Kidney glomerular epithelial cell (primary cell): ENCODE measurements around the gene UFSP1.

Experiments
- DNase-seq: peaks from one replicate; lab custom pipeline; 2025; lab: John Stamatoyannopoulos, UW

The UFSP1 gene

DNA sequence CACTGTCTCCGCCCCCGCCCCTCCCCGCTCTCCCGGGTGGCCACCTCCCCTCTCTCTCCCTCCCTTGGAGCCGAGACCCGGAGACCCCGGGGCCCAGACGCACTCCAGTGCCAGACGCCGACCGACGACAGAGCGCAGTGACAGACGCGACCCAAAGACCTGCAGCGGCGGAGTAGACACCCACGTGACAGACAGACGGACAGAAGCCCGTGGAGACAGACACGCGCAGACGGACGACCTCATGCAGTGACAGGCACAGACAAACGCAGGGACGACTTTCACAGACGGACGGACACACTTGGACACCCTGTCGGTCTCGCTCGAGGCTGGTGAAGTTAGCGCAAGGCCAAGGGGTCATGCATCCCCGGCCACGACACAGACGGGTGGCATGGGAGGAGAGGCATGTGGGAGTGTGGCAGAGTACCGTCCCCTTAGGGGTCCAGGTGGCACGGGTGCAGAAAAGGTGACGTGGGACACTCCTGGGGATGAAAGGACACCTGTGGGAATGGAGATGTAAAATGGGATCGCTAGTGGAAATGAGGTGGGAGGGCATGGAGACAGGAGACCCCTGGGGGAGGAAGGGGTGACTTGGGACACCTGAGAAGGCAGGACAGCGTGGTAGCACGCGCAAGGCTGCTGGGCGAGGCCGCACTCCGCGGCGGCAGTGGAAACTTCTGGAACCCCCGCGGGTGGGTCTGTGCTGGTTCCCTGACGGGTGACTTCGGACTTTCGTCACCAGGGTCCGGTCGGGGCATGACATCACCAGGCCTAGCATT is 6.6 kb upstream of the UFSP1 start:
- no peak for DNase-seq

DNA sequence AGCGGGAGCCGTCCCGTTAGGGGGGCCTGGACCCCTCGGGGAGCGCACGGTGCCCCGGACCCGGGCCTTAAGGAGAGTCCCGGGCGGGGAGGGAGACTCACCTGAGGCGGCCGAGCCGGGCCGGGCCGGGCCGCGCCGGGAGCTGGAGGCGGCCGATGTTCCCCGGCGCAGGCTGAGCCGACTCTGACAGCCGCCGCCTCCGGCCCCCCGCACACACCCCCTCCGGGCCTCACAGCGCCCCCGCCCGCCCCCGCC is 6.1 kb upstream of the UFSP1 start, which contains the start of gene ACHE:
ACHE (minus strand) TSS at position 188 of the 255 bp plus-strand sequence. CDS start 1,656 bp downstream, outside the sequence.
- DNase-seq: no peak

DNA sequence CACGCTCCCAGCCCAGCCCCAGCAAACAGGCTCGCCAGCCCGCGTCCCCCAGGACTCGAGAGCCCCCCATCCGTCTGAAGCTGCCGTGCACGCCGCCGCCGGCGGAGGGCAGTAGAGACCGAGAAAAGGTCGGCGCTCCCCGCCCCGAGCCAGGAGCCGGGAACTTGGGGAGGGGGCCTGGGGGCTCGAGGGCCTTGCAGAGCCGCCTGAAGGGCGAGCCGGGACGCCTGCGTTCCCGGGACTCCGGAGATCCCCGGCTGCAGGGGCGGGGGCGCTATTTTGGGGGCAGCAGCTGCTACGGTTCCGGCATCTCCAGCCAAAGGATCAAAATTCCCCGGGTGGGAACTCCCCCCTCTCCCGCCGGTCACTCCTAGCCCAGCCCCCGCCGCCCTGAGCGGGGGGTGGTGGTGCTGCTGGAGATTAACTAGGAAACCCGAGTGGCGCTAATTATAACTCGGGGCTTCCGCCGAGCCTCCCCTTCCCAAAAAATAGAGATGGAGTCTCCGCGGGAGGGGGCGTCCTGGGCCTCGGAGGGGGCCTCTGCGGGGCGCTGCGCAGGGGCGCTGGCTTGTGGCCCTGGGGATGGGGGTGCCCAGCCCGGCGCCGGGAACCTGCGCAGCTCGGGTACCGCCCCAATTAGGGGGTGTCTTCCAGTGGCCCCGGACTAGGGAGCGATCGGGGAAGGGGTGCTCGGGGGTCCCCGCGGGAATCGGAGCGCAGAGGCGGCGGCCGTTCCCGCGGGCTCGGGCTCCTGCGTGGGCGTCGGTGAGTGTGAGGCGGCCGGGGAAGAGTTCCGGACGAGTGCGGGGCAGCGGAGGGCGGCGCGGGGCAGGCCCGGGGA is 5.6 kb upstream of the UFSP1 start:
- DNase-seq: peak; percentile 4

DNA sequence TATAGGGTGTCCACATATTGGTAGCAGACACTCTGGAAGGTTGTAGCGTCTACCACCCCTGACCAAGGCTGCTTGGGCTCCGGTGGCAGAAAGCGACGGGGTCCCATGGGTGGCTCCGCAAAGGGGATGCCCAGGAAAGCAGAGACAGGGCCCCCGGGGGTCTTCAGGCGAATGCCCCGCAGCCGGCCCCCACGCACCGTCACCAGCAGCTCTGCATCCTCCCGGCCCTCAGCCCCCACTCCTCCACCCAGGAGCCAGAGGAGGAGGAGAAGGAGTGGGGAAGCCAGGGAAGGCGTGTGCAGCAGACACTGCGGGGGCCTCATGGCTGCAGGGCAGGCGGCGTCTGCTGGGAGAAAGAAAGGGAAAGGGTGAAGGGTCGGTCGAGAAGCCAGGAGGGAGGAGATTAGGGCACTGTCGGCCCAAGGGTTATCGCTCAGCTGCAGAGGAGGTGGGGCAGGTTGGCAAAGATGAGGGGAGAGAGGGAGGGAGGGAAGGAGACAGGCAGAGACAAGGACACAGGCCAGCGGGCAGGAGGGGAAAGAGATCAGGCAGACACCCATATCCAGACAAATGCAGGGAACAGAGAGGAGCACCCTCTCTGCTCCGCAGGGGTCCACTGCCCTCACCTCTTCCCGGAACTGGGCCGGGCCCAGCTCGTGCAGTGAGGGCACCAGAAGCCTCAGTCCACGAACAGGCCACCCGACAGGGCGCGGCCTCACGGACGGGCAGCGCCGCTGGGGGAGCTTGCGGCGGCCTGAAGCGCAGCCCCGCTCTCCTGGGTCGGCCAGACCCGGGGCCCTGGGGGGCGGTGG is 4.6 kb upstream of the UFSP1 start:
- DNase-seq: no peak

DNA sequence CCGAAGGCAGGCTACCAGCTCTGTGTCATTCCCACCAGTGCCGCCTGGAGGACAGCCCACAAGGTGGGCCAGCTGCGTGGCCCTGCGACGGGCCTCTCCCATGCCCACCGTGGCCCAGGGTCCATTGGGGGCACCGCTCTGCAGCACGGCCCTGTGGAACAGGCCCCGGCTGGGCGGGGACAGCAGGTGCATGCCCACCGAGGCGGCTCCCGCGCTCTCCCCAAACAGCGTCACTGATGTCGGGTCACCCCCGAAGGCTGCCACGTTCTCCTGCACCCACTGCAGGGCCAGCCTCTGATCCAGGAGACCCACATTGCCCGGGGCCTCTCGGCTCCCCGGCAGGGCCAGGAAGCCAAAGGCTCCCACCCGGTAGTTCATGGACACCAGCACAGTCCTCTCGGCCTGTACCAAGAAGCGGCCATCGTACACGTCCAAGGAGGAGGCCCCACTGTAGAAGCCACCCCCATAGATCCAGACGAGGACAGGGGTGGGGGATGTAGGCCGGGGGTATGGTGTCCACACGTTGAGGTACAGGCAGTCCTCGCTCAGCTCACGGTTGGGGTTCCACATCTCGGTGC is 3.9 kb upstream of the UFSP1 start:
- no peak for DNase-seq

DNA sequence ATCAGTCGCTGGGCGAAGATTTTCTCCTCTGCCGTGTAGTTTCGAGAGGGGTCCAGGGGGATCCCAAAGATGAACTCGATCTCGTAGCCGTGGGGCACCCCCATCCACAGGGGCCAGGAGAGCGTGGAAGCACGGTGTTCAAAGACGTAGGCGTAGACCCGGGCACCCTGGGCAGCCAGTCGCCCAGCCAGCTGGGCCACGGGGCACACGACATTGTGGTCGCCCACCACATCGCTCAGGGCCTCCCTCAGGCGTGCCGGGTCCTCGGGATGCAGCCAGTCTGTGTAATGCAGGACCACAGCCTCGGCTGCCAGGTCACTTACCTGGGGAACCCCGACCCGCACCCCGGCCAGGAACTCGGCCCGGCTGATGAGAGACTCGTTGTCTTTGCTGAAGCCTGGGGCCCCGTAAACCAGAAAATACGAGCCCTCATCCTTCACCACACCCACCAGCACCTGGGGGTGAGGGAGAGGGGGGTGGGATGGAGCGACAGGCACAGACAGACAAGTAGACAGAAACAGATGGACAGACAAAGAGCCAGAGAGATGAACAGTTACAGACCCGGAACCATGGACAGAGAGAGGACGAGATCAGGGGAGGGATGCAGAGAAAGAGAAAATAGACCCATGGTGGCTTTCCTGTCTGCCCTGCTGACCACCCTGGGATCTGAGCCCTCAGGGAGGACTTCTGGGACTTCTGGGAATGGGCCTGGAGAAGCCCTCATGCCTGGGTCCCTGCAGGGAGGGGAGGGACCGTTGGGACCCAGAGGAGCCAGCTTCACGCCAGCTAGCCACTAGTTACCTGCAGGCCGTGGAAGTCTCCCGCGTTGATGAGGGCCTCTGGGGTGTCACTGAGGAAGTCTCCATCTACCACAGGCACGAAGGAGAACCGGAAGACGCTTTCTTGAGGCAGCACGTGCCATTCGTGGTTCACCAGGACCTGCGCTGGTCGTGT is 3.1 kb upstream of the UFSP1 start:
- DNase-seq: no peak

DNA sequence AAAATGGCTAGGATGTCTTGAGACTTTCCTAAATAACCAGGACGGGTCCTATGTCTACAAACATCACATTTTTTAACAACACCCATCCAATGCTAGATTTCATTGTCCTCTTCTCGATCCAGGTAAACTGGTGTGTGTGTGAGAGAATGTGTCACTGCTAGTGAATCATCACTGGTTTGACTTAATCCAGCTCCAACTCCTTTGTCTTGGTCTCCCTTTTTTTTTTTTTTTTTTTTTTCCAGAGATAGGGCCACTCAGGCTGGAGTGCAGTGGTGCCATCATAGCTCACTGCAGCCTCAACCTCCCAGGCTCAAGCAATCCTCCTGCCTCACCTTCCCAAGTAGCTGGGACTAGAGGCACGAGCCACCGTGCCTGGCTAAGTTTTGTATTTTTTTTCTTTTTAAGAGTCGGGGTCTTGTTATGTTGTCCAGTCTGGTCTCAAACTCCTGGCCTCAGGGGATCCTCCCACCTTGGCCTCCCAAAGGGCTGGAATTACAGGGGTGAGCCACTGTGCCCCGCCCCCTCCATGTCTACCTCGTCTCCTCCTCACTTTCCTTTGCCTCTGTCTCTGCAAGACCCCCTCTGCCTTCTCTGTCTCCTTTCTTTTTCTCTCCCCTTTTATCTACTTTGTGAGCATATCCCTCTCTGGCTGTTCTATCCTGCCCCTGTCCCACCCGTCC is 2.2 kb upstream of the UFSP1 start:
- DNase-seq: peak; percentile 11

DNA sequence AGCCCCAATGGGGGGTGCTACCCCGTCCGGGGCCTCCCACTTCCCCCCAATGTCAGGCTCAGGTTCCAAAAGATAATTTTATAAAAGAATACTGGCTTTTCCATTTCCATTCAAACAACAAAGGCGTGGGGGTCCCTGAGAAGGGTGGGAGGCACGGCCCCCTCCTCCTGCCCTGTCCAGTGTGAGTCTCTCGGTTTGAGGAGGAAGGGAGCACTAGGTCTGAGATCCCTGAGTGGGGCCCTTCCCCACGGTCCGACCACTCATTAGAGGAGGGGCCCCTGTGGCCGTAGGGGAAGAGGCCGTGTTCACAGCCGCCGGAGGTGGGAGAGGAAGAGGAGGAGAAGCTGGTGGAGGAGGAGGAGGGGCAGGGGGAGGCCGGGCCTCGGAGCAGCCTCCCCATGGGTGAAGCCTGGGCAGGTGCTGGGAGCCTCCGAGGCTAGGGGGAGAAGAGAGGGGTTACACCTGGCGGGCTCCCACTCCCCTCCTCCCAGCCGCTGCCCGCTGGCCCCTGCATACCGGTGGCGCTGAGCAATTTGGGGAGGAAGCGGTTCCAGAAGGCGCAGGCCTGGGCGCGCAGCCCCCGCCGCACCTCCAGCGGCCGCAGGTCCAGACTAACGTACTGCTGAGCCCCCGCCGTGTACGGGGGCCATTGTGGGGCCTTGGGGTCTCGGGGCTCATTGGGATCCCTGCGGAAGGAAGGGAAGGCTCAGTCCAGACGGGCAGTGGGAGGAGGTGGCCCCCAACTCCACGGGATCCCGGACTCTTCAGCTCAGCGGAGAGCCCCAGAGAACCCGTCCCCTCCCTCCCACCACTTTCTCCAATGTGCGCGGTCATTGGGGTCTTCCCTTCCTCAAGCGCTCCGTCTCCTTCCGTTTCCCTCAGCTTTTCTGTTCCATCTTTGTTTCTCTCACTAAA is 1.4 kb upstream of the UFSP1 start:
- no peak for DNase-seq

DNA sequence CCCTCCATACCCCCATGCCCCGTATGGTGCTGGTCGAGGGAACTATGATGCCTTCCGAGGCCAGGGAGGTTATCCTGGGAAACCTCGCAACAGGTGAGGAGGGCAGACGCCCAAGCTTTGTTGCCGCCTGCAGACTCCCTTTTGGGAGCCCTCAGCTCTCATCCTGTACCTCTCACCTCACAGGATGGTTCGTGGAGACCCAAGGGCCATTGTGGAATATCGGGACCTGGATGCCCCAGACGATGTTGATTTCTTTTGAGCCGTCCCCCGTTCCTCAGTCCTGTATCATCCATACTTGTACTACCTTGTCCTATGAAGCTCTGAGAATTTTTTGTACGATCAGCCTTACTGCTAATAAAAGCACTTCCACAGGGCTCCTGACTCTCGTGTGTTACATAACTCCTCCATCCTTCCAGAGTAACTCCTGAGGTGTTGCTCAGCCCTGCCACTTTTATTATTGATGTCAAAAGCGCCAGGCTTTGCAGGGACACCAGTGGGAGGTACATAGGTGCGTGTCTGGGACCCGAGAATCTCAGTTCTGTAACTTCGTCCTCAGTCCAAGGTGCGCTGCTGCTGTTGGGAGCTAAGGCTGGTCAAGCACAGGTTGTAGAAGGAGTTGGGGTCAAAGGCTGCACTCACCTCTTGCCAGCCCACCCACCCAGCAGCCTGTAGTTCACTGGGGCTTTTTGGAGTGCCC is 1.1 kb downstream of the UFSP1 start:
- no peak for DNase-seq

DNA sequence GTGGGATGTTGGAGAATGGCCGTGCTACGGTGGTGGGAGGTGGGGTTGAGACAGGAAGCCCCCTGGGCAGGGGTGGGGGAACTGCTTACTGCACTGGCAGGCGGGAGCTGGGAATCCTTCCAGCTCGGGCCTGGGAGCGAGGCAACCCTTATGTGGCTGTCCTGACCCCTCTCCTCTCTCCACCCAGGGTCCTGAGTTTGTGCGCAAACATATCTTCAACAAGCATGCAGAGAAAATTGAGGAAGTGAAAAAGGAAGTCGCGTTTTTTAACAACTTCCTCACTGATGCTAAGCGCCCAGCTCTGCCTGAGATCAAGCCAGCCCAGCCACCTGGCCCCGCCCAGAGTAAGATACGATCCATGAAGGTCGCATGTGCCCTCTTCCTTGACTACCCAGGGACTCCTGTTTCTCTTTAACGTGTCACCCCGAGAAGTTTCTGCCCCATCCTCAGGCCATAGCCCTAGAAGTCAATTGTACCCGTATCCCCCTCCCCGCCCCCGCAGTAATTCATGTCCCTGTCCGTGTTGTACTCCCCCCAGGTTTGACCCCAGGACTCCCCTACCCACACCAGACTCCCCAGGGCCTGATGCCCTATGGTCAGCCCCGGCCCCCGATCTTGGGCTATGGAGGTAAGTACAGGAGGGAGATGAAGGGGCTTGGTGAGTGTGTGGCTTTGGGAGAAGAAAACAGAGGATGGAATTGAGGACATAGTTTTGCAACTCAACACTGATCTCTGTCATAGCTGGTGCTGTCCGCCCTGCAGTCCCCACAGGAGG is 1.8 kb downstream of the UFSP1 start:
- DNase-seq: no peak

DNA sequence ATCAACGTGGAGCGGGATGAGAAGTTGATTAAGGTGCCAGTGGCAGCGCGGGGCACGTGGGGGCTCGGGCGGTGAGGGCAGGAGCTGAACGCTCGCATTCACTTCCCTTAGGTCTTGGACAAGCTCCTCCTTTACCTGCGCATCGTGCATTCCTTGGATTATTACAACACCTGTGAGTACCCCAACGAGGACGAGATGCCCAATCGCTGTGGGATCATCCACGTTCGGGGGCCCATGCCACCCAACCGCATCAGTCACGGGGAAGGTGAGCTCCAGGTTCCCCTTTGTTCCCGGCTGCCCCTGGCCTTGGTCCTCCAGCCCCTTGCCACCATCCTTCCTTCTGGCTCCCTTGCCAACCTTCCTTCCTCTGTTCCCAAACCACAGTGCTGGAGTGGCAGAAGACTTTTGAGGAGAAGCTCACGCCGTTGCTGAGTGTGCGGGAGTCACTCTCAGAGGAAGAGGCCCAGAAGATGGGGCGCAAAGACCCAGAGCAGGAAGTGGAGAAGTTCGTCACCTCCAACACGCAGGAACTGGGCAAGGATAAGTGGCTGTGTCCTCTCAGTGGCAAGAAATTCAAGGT is 2.5 kb downstream of the UFSP1 start:
- no peak for DNase-seq

DNA sequence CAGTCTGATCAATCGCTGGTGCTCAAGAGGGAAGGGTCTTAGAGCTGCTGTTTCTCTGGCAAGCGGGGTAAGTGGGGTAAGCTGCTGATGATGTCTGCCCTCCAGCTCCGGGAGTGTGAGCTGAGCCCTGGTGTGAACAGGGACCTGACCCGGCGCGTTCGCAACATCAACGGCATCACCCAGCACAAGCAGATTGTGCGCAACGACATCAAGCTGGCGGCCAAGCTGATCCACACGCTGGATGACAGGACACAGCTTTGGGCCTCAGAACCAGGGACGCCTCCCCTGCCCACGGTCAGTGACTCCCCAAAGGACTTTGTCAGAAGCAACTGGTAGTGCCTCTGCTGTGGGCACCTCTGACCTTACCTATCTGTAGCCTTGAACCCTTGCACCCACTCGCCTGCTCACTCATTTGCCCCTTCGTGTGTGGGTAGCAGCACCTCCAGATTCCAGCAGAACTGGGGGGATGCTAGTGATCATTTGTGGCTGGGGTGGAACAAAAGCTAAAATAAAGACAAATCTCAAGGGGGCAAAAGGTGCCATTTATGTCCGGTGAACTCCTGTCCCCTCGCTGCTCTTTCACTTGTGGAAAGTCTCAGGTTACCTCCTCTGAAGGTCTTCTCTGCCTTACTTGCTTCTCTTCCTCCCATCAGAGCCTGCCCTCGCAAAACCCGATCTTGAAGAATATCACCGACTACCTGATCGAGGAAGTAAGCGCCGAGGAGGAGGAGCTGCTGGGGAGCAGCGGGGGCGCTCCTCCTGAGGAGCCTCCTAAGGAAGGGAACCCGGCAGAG is 3.2 kb downstream of the UFSP1 start:
- DNase-seq: no peak

DNA sequence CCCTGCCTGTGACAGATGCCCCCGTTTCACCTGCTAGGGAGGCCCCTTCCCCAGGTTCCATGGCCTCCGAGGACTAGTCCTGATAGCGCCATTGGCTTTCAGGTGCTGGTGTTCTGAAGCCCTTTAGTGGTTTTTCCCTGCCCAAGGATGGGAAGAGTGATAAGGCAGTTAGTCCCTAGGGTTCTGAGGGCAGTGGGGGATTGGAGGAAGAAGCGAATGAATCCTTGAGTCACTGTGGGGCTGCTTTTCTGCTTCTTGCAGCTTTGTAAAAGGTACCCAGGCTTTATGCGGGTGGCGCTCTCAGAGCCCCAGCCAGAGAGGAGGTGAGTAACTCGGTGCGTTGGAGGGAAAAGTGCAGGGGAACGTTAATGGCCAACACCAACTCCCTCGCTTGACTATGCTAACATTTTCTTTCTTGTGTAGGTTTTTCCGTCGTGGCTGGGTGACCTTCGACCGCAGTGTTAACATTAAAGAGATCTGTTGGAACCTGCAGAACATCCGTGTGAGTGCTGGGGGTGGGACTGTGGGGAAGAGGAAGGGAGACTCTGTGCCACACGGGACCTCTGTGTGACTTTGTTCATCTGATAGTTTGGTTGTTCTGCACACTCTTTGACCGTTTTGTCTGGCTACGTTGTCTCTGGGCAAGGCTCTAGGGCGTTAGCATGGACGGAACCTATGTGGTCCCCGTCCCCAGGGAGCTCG is 3.9 kb downstream of the UFSP1 start:
- DNase-seq: no peak

DNA sequence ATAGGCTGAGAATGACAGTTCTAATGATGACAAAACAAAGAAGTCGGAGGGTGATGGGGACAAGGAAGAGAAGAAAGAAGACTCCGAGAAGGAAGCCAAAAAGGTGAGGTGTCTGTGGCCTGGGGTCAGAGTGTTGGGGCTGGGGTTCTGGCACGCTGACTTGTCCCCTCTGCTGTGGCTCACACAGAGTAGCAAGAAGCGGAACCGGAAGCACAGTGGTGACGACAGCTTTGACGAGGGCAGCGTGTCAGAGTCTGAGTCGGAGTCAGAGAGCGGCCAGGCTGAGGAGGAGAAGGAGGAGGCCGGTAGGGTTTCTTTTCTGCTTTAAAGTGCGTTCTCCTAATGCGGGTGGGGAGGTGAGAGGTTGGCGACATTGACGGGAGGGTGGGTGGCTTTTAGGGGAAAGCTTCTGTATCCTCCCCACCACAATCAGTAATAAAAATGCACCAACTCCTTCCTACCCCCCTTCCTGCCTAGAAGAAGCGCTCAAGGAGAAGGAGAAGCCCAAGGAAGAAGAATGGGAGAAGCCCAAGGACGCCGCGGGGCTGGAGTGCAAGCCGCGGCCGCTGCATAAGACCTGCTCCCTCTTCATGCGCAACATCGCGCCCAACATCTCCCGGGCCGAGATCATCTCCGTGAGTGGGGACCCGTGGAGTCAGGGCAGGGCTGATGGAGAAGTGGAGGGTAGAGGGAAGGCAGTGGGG is 4.6 kb downstream of the UFSP1 start:
- no peak for DNase-seq

DNA sequence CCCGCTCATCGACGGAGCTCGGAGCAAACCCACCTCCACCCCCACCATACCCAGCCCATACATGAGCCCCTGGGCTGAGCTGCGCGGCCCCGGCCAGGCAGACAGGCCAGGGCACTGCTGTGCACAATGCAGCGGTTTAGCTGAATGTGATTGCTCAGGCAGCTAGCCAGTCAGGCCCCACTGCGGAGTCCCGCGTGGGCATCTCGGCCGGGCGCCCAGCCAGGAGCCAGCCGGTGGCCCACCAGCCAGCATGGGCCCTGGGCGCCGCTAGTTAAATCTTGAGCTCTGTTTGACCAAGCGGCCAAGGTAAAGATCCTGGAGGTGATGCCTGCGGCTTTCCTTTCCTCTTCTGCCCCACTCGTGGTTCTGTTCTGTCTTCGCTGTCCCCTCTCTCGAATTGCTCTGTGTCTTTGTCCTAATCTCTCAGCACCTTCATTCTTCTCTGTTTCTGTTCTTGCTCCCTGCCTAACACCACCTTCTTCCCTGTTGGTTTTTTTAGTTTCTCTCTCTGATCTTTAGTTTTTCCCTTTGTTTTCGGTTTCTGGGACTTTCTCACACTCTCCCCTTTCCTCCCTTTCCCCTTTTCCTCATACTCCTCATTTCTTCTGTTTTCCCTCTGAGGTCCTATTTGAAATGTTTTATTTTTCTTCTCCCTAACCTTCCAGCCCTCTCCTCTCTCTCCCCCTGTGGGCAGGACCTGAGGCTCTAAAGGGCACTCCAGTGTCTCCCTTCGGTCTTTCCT is 6.6 kb downstream of the UFSP1 start:
- DNase-seq: no peak
